ENCODE data around the gene RXFP3.

RXFP3 gene, protein sequence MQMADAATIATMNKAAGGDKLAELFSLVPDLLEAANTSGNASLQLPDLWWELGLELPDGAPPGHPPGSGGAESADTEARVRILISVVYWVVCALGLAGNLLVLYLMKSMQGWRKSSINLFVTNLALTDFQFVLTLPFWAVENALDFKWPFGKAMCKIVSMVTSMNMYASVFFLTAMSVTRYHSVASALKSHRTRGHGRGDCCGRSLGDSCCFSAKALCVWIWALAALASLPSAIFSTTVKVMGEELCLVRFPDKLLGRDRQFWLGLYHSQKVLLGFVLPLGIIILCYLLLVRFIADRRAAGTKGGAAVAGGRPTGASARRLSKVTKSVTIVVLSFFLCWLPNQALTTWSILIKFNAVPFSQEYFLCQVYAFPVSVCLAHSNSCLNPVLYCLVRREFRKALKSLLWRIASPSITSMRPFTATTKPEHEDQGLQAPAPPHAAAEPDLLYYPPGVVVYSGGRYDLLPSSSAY

GRCh38 chr5:33936381-33937016, at the start of gene RXFP3:
TSS of gene RXFP3 (plus strand) at chr5:33936386. CDS start at chr5:33936741, 355 bp downstream.
- Histone ChIP-seq H3K27me3 (ENCODE audit: insufficient read depth, poor library complexity, severe bottlenecking) (peaks cover 65% of the 10 kb centered on the region), H3K27ac (ENCODE audit: poor library complexity, severe bottlenecking) (no peak within 1 kb of the TSS), H3K4me3 (ENCODE audit: severe bottlenecking) (no peak within 1 kb of the TSS), H3K36me3 (ENCODE audit: low read depth) (no peaks in the 10 kb centered on the region), H3K4me1 (ENCODE audit: insufficient read depth, poor library complexity, severe bottlenecking) (peaks cover 5% of the 10 kb centered on the region), H3K9me3 (ENCODE audit: severe bottlenecking) (no peaks in the 10 kb centered on the region)
- ATAC-seq (ENCODE audit: low read depth) (peak; percentile 12; the same call in 1 of the 3 replicates), DNase-seq (ENCODE audit: low spot score) (peak; percentile 62)
- no peak for TF ChIP-seq CTCF (IDR thresholded peaks at IDR 0.05; ENCODE audit: poor library complexity, severe bottlenecking)

- Histone ChIP-seq H3K27me3 (ENCODE audit: insufficient read depth, poor library complexity, severe bottlenecking) (peaks cover 14% of the 10 kb centered on the region), H3K4me3 (ENCODE audit: severe bottlenecking) (no peak overlapping the region), H3K36me3 (ENCODE audit: low read depth) (no peaks in the 10 kb centered on the region), H3K9me3 (ENCODE audit: severe bottlenecking) (no peaks in the 10 kb centered on the region), H3K27ac (ENCODE audit: poor library complexity, severe bottlenecking) (no peak overlapping the region), H3K4me1 (ENCODE audit: insufficient read depth, poor library complexity, severe bottlenecking) (no peaks in the 10 kb centered on the region)
- TF ChIP-seq CTCF (IDR thresholded peaks at IDR 0.05; ENCODE audit: poor library complexity, severe bottlenecking): no peak
- DNase-seq (ENCODE audit: low spot score) (no peak), ATAC-seq (ENCODE audit: low read depth) (no peak)
Measured at GRCh38 chr5:33887268-33887667, 48.9 kb upstream of the RXFP3 start.

DNA sequence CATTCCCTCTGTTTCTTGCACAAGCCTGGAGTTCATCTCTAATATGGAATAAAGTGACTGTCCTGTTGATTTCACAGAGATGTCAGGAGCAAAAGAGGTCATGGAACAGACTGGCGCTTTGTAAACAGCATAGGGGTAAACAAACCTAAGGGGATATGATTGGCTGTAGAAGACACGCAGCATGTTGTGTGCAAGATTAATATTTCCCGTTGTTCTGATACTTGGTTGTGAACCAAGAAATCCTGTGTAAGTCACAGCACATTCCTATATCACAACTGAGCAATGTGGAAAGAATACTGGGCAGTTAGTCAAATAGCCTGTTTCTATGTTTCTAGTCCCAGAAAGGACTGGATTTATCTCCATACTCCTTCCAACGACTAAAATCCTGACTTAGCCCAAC, 47.6 kb upstream of the RXFP3 start:
- no peaks in the 10 kb centered on the region for H3K36me3 ChIP-seq (ENCODE audit: low read depth)
- H3K4me3 ChIP-seq (ENCODE audit: severe bottlenecking): no peak overlapping the region
- ATAC-seq (ENCODE audit: low read depth) (no peak), DNase-seq (ENCODE audit: low spot score) (no peak)
- H3K27ac ChIP-seq (ENCODE audit: poor library complexity, severe bottlenecking): no peak overlapping the region
- H3K4me1 ChIP-seq (ENCODE audit: insufficient read depth, poor library complexity, severe bottlenecking): peaks cover 4% of the 10 kb centered on the region
- no peaks in the 10 kb centered on the region for H3K9me3 ChIP-seq (ENCODE audit: severe bottlenecking)
- no peak for TF ChIP-seq CTCF (IDR thresholded peaks at IDR 0.05; ENCODE audit: poor library complexity, severe bottlenecking)
- peaks cover 10% of the 10 kb centered on the region for H3K27me3 ChIP-seq (ENCODE audit: insufficient read depth, poor library complexity, severe bottlenecking)

DNA sequence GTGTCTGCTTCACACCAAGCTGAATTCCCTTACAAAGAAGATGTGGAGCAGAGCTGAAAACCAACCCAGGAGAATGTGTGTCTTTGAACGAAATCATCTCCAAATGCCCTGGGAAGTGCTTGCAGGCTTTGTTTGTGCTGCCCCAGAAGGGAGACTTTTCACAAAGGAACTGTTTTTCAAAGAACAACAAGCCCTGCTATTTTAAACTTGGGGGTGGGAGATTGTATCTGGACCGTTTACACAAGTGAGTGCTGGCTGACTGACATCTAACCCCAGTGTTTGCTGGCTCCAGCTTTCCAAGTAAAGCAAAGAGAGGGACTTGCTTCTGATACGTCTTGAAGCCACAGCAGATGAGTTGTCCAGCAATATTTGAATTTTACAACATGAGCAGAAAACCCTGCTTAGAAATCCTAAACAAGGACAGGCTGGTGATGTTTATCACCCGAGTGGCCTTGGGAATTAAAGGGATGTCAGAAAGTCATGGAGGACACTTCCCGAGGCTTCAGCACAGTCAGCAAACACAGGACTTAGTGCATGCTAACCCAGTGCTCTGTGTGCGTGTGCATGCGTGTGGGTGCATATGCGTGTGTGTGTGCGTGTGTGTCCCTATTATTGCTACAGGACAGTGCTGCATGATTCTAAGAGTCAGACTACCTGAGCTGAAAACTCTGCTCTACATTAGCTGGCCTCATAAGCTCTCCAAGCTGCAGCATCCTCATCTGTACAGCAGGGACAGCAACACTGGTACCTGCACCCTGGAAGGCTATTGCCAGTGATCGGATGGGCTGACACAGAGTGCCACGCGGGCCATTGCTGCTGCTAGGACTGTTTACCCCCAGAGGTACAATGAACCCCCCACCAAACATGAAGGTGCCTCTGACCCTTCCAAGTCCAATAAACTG, 45.8 kb upstream of the RXFP3 start:
- ATAC-seq (ENCODE audit: low read depth): 0 out of 3 replicates have a peak, but pooled peaks have one; percentile 26
- peaks cover 11% of the 10 kb centered on the region for H3K4me1 ChIP-seq (ENCODE audit: insufficient read depth, poor library complexity, severe bottlenecking)
- no peak for TF ChIP-seq CTCF (IDR thresholded peaks at IDR 0.05; ENCODE audit: poor library complexity, severe bottlenecking)
- H3K27me3 ChIP-seq (ENCODE audit: insufficient read depth, poor library complexity, severe bottlenecking): peaks cover 10% of the 10 kb centered on the region
- H3K27ac ChIP-seq (ENCODE audit: poor library complexity, severe bottlenecking): no peak overlapping the region
- H3K36me3 ChIP-seq (ENCODE audit: low read depth): no peaks in the 10 kb centered on the region
- H3K9me3 ChIP-seq (ENCODE audit: severe bottlenecking): no peaks in the 10 kb centered on the region
- H3K4me3 ChIP-seq (ENCODE audit: severe bottlenecking): peak overlapping the region; percentile 17
- no peak for DNase-seq (ENCODE audit: low spot score)
